Measurements from ENCODE around the gene WDR93. TPM values are rescaled to one million over a fixed set of nuclear protein-coding genes. Genes with fewer than 3 reads are reported as not detected.

Gene WDR93
- total and polyA plus RNA-seq, 2 donors from 2014 or later = 1.2 to 2.5 TPM

DNA sequence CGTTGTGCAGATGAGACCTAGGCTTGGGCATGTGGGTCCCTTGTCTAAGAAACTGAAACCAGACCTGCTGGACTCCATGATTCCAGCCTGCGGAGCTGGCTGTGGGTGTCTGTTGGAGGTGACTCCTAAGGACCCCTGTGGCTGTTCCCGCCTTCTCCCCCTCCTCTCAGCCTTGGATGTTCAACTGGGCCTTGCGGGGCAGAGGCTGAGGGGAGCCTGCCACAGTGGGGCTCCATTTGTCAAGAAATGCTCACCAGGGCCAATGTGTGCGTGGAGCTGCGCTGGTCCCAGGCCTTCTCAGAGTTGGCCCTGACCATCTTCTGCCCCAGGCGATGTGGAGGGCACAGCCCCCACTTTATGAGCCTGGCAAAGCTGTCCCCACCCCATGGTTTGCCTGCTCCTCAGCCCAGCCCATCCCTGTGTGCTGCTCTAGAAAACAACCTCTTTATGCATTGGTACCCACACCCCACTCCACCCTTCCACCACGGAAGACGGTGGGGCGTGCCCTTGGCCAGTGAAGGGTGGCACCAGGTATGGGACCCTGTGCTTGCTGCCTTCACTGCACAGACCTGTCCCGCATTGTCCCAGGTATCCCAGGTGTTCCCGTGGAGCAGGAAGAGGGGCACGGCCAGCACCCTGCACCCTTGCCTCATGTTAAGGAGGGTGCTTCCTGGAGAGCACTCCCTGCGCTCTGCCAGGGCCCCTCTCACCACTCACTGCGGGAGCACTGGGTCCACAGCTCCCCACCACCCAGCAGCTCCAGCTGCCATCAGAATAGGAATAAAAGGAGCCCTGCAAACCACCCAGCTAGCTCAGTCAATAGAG is 93.5 kb downstream of the WDR93 start:
- Histone ChIP-seq H3K27ac (ENCODE audit: low read depth in 2 of 2, low read length in 2 of 2) (no peak overlapping the region), H3K9me3 (ENCODE audit: control insufficient read depth in 2 of 3, insufficient read depth in 1 of 3, low read length in 3 of 3) (no peaks in the 10 kb centered on the region), H3K4me3 (ENCODE audit: low read length in 3 of 3) (no peak overlapping the region), H3K27me3 (ENCODE audit: control insufficient read depth, insufficient read depth, low read length) (no peaks in the 10 kb centered on the region), H3K4me1 (ENCODE audit: control insufficient read depth in 2 of 3, insufficient read depth in 2 of 3, low read depth in 1 of 3, low read length in 3 of 3) (no peaks in the 10 kb centered on the region), H3K9ac (ENCODE audit: low read length in 3 of 3) (no peak overlapping the region), H3K36me3 (ENCODE audit: control insufficient read depth in 2 of 3, insufficient read depth in 3 of 3, low read length in 3 of 3) (peaks cover 0 to 4% (median 2%) of the 10 kb centered on the region in 3 donors)
- DNase-seq = peak in 2 of 5 donors; percentile 37 to 59
- intact Hi-C loops (cut with DNase I) = no loop called here
- no peak for TF ChIP-seq CTCF (IDR thresholded peaks at IDR 0.05; ENCODE audit: borderline replicate concordance, extremely low read depth, insufficient read depth)
- no peak for FAIRE-seq

GRCh38 chr15:89784686-89784960 is 94.0 kb downstream of the WDR93 start:
- H3K9ac ChIP-seq (ENCODE audit: low read length in 3 of 3) = no peak overlapping the region

GRCh38 chr15:89785064-89785773 is 94.6 kb downstream of the WDR93 start:
- Histone ChIP-seq H3K27ac (ENCODE audit: low read depth in 2 of 2, low read length in 2 of 2) (no peak overlapping the region), H3K27me3 (ENCODE audit: control insufficient read depth, insufficient read depth, low read length) (no peaks in the 10 kb centered on the region), H3K9ac (ENCODE audit: low read length in 3 of 3) (no peak overlapping the region), H3K4me3 (ENCODE audit: low read length in 3 of 3) (no peak overlapping the region), H3K4me1 (ENCODE audit: control insufficient read depth in 2 of 3, insufficient read depth in 2 of 3, low read depth in 1 of 3, low read length in 3 of 3) (no peaks in the 10 kb centered on the region), H3K9me3 (ENCODE audit: control insufficient read depth in 2 of 3, insufficient read depth in 1 of 3, low read length in 3 of 3) (no peaks in the 10 kb centered on the region), H3K36me3 (ENCODE audit: control insufficient read depth in 2 of 3, insufficient read depth in 3 of 3, low read length in 3 of 3) (peaks cover 0 to 6% (median 2%) of the 10 kb centered on the region in 3 donors)
- TF ChIP-seq CTCF (IDR thresholded peaks at IDR 0.05; ENCODE audit: borderline replicate concordance, extremely low read depth, insufficient read depth) = no peak
- FAIRE-seq (no peak), DNase-seq (peak in 2 of 5 donors; percentile 28 to 54)
- intact Hi-C loops (cut with DNase I) = no loop called here

More at GRCh38 chr15:89784686-89784960, 94.0 kb downstream of the WDR93 start:
- FAIRE-seq (no peak), DNase-seq (peak in 2 of 5 donors; percentile 23 to 56)
- Histone ChIP-seq H3K4me1 (ENCODE audit: control insufficient read depth in 2 of 3, insufficient read depth in 2 of 3, low read depth in 1 of 3, low read length in 3 of 3) (no peaks in the 10 kb centered on the region), H3K36me3 (ENCODE audit: control insufficient read depth in 2 of 3, insufficient read depth in 3 of 3, low read length in 3 of 3) (peaks cover 0 to 4% (median 2%) of the 10 kb centered on the region in 3 donors), H3K9me3 (ENCODE audit: control insufficient read depth in 2 of 3, insufficient read depth in 1 of 3, low read length in 3 of 3) (no peaks in the 10 kb centered on the region), H3K27me3 (ENCODE audit: control insufficient read depth, insufficient read depth, low read length) (no peaks in the 10 kb centered on the region), H3K27ac (ENCODE audit: low read depth in 2 of 2, low read length in 2 of 2) (no peak overlapping the region), H3K4me3 (ENCODE audit: low read length in 3 of 3) (no peak overlapping the region)
- intact Hi-C loops (cut with DNase I) = no loop called here
- TF ChIP-seq CTCF (IDR thresholded peaks at IDR 0.05; ENCODE audit: borderline replicate concordance, extremely low read depth, insufficient read depth) = no peak
